ENCODE data around the gene SLC35B2. TPM values are rescaled to one million over a fixed set of nuclear protein-coding genes. Genes with fewer than 3 reads are reported as not detected.
A peak's percentile ranks its signal among the peaks of the same experiment; 100 is the strongest.

Gene SLC35B2
- total and polyA plus RNA-seq, 10 of the 15 experiments (the other 5 are each of a cell fraction or from before 2014, with no cell fraction given): 11.3 to 45.4 (median 33.8) TPM

DNA sequence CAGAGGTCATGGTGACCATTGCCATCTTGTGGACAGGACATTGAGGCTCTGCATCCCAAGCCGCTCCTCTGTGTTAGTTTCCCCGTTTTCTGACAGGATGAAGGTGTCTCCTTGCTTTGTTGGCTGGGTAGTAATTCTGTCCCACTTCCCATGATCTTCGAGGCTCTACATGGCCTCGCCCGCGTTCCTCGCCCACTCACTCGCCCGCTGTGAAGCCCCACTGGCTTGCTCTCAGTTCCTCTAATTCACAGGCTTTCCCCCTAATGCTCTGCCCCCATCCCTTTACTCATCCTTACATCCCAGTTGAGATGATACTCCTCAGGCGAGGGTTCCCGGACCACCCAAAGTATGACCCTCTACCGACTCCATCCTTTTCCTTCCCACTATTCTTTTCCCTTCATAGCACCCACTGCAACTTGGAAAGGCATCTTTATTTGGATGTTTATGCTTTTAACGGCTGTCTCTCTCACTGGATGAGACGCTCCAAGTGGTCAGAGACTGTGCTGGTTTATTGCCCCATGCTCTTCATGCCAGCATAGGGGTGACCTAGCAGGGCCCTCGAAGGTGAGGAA is 511 bp upstream of the SLC35B2 start (continued):
- TF ChIP-seq WRNIP1 (IDR thresholded peaks at IDR 0.05; ENCODE audit: borderline replicate concordance, low read depth, low read length): no peak
- TF ChIP-seq, protein P1, sequence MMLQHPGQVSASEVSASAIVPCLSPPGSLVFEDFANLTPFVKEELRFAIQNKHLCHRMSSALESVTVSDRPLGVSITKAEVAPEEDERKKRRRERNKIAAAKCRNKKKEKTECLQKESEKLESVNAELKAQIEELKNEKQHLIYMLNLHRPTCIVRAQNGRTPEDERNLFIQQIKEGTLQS (IDR thresholded peaks at IDR 0.05; ENCODE audit: borderline replicate concordance, extremely low read depth, low read depth, low read length): no peak
- peak; percentile 97 for TF ChIP-seq IKZF1 (conservative IDR thresholded peaks at IDR 0.05)
- TF ChIP-seq SREBF2 (IDR thresholded peaks at IDR 0.05; ENCODE audit: low read length): no peak
- TF ChIP-seq, protein P2, sequence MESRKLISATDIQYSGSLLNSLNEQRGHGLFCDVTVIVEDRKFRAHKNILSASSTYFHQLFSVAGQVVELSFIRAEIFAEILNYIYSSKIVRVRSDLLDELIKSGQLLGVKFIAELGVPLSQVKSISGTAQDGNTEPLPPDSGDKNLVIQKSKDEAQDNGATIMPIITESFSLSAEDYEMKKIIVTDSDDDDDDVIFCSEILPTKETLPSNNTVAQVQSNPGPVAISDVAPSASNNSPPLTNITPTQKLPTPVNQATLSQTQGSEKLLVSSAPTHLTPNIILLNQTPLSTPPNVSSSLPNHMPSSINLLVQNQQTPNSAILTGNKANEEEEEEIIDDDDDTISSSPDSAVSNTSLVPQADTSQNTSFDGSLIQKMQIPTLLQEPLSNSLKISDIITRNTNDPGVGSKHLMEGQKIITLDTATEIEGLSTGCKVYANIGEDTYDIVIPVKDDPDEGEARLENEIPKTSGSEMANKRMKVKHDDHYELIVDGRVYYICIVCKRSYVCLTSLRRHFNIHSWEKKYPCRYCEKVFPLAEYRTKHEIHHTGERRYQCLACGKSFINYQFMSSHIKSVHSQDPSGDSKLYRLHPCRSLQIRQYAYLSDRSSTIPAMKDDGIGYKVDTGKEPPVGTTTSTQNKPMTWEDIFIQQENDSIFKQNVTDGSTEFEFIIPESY (IDR thresholded peaks at IDR 0.05): no peak
- peak; percentile 96 for TF ChIP-seq SPI1 (IDR thresholded peaks at IDR 0.05; ENCODE audit: borderline replicate concordance, insufficient read depth, low read depth, low read length)
- TF ChIP-seq, protein P3, sequence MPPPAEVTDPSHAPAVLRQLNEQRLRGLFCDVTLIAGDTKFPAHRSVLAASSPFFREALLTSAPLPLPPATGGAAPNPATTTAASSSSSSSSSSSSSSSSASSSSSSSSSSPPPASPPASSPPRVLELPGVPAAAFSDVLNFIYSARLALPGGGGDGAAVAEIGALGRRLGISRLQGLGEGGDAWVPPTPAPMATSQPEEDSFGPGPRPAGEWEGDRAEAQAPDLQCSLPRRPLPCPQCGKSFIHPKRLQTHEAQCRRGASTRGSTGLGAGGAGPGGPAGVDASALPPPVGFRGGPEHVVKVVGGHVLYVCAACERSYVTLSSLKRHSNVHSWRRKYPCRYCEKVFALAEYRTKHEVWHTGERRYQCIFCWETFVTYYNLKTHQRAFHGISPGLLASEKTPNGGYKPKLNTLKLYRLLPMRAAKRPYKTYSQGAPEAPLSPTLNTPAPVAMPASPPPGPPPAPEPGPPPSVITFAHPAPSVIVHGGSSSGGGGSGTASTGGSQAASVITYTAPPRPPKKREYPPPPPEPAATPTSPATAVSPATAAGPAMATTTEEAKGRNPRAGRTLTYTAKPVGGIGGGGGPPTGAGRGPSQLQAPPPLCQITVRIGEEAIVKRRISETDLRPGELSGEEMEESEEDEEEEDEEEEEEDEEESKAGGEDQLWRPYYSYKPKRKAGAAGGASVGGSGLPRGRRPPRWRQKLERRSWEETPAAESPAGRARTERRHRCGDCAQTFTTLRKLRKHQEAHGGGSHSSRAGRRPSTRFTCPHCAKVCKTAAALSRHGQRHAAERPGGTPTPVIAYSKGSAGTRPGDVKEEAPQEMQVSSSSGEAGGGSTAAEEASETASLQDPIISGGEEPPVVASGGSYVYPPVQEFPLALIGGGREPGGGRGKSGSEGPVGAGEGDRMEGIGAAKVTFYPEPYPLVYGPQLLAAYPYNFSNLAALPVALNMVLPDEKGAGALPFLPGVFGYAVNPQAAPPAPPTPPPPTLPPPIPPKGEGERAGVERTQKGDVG (CRISPR knock-in tag; IDR thresholded peaks at IDR 0.05): 0 out of 2 replicates have a peak, but pooled peaks have one; percentile 42
- TF ChIP-seq KDM1A (IDR thresholded peaks at IDR 0.05; ENCODE audit: borderline replicate concordance): no peak
- TF ChIP-seq NR2C1 (IDR thresholded peaks at IDR 0.05): no peak; the same call in 1 of the 2 replicates
- TF ChIP-seq ZNF274 (IDR thresholded peaks at IDR 0.05; ENCODE audit: insufficient read depth, insufficient read length): no peak
- TF ChIP-seq CEBPB (IDR thresholded peaks at IDR 0.05; ENCODE audit: borderline replicate concordance in 1 of 2, low read depth in 2 of 2, low read length in 2 of 2): no peak
- TF ChIP-seq EGR1 (IDR thresholded peaks at IDR 0.05; ENCODE audit: borderline replicate concordance in 1 of 2, low read depth in 2 of 2, low read length in 2 of 2): peak in 1 of 2 experiments; percentile 95; a peak in 2 of 3 replicates
- TF ChIP-seq, protein P4, sequence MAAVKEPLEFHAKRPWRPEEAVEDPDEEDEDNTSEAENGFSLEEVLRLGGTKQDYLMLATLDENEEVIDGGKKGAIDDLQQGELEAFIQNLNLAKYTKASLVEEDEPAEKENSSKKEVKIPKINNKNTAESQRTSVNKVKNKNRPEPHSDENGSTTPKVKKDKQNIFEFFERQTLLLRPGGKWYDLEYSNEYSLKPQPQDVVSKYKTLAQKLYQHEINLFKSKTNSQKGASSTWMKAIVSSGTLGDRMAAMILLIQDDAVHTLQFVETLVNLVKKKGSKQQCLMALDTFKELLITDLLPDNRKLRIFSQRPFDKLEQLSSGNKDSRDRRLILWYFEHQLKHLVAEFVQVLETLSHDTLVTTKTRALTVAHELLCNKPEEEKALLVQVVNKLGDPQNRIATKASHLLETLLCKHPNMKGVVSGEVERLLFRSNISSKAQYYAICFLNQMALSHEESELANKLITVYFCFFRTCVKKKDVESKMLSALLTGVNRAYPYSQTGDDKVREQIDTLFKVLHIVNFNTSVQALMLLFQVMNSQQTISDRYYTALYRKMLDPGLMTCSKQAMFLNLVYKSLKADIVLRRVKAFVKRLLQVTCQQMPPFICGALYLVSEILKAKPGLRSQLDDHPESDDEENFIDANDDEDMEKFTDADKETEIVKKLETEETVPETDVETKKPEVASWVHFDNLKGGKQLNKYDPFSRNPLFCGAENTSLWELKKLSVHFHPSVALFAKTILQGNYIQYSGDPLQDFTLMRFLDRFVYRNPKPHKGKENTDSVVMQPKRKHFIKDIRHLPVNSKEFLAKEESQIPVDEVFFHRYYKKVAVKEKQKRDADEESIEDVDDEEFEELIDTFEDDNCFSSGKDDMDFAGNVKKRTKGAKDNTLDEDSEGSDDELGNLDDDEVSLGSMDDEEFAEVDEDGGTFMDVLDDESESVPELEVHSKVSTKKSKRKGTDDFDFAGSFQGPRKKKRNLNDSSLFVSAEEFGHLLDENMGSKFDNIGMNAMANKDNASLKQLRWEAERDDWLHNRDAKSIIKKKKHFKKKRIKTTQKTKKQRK (IDR thresholded peaks at IDR 0.05; ENCODE audit: low read depth, low read length): no peak
- TF ChIP-seq MTA2 (IDR thresholded peaks at IDR 0.05; ENCODE audit: low read depth): peak; percentile 77
- peak; percentile 65; the same call in 1 of the 2 replicates for TF ChIP-seq BMI1 (IDR thresholded peaks at IDR 0.05; ENCODE audit: borderline replicate concordance)
- TF ChIP-seq SUZ12 (IDR thresholded peaks at IDR 0.05; ENCODE audit: unreplicated experiment): no peak
- TF ChIP-seq ESRRA (IDR thresholded peaks at IDR 0.05; ENCODE audit: low read length): peak; percentile 76; the same call in 1 of the 2 replicates
- TF ChIP-seq CHD1 (IDR thresholded peaks at IDR 0.05; ENCODE audit: low read depth, low read length): peak; percentile 83; the same call in 1 of the 2 replicates
- TF ChIP-seq PAX8 (IDR thresholded peaks at IDR 0.05): no peak
- TF ChIP-seq FOXM1 (IDR thresholded peaks at IDR 0.05; ENCODE audit: low read depth, low read length): no peak

All from GM12878 (cell line).